ENCODE results near the gene UGT1A1. TPM values are rescaled to one million over a fixed set of nuclear protein-coding genes. Genes with fewer than 3 reads are reported as not detected.
"Not testable (repeated sequence)": the region's sequence is repeated elsewhere in the genome, so short reads cannot be mapped to it uniquely, and the experiment has no call there.

UGT1A1 gene
- total and polyA plus RNA-seq, 5 experiments from 2014 or later: not detected

- H3K4me1 Mint-ChIP-seq, H3K36me3 Mint-ChIP-seq, POLR2A ChIA-PET, H3K4me3 Mint-ChIP-seq, DNase-seq, ATAC-seq, H3K9me3 Mint-ChIP-seq, H3K27ac Mint-ChIP-seq: not testable (repeated sequence)
- H3K27me3 Mint-ChIP-seq: peaks cover 4 to 30% (median 18%) of the 10 kb centered on the region in 5 donors
These were observed 14.2 kb upstream of the UGT1A1 start for GRCh38 chr2:233745838-233746237.

GRCh38 chr2:233746475-233747282 lies 13.4 kb upstream of the UGT1A1 start:
- Mint-ChIP-seq H3K27ac (no peak overlapping the region), H3K9me3 (peaks cover 0 to 18% (median 13%) of the 10 kb centered on the region in 9 donors), H3K4me1 (no peaks in the 10 kb centered on the region), H3K4me3 (no peak overlapping the region), H3K36me3 (peaks cover 0 to 14% (median 0%) of the 10 kb centered on the region in 3 donors), H3K27me3 (peaks cover 8 to 30% (median 18%) of the 10 kb centered on the region in 5 donors)
- DNase-seq: no peak
- POLR2A ChIA-PET: no interaction called here
- no peak for ATAC-seq

GRCh38 chr2:233747283-233747544 lies 12.9 kb upstream of the UGT1A1 start:
- POLR2A ChIA-PET: no interaction called here
- peaks cover 0 to 22% (median 13%) of the 10 kb centered on the region in 9 donors for H3K9me3 Mint-ChIP-seq
- H3K27ac Mint-ChIP-seq: no peak overlapping the region
- H3K4me3 Mint-ChIP-seq: no peak overlapping the region
- DNase-seq (no peak), ATAC-seq (no peak)
- H3K27me3 Mint-ChIP-seq: peaks cover 8 to 31% (median 19%) of the 10 kb centered on the region in 5 donors
- peaks cover 0 to 15% (median 0%) of the 10 kb centered on the region in 3 donors for H3K36me3 Mint-ChIP-seq
- H3K4me1 Mint-ChIP-seq: no peaks in the 10 kb centered on the region

- H3K4me1 Mint-ChIP-seq, ATAC-seq, POLR2A ChIA-PET, H3K4me3 Mint-ChIP-seq, H3K27ac Mint-ChIP-seq, DNase-seq: not testable (repeated sequence)
- Mint-ChIP-seq H3K36me3 (peaks cover 0 to 15% (median 0%) of the 10 kb centered on the region in 3 donors), H3K27me3 (peaks cover 10 to 27% (median 23%) of the 10 kb centered on the region in 5 donors), H3K9me3 (peaks cover 0 to 26% (median 15%) of the 10 kb centered on the region in 9 donors)
These were observed 9.4 kb upstream of the UGT1A1 start for GRCh38 chr2:233750689-233751088.

GRCh38 chr2:233751212-233752009 lies 8.7 kb upstream of the UGT1A1 start:
- H3K27me3 Mint-ChIP-seq: peaks cover 10 to 25% (median 19%) of the 10 kb centered on the region in 5 donors
- H3K4me3 Mint-ChIP-seq, DNase-seq, H3K4me1 Mint-ChIP-seq, POLR2A ChIA-PET, ATAC-seq: not testable (repeated sequence)
- peaks cover 0 to 26% (median 15%) of the 10 kb centered on the region in 9 donors for H3K9me3 Mint-ChIP-seq
- H3K27ac Mint-ChIP-seq: peak overlapping the region in 1 of 10 donors; percentile 53
- peaks cover 0 to 15% (median 0%) of the 10 kb centered on the region in 3 donors for H3K36me3 Mint-ChIP-seq

- no peak for ATAC-seq
- H3K36me3 Mint-ChIP-seq: peaks cover 0 to 12% (median 0%) of the 10 kb centered on the region in 3 donors
- no peak overlapping the region for H3K4me3 Mint-ChIP-seq
- no peak for DNase-seq
- peaks cover 0 to 11% (median 9%) of the 10 kb centered on the region in 5 donors for H3K27me3 Mint-ChIP-seq
- peaks cover 0 to 2% (median 0%) of the 10 kb centered on the region in 4 donors for H3K4me1 Mint-ChIP-seq
- peaks cover 0 to 22% (median 11%) of the 10 kb centered on the region in 9 donors for H3K9me3 Mint-ChIP-seq
- no peak overlapping the region for H3K27ac Mint-ChIP-seq
- POLR2A ChIA-PET: no interaction called here
These were observed 5.0 kb upstream of the UGT1A1 start for GRCh38 chr2:233754872-233755611.

- H3K36me3 Mint-ChIP-seq: peaks cover 0 to 2% (median 0%) of the 10 kb centered on the region in 3 donors
- no peak for DNase-seq
- H3K4me3 Mint-ChIP-seq: no peak overlapping the region
- H3K9me3 Mint-ChIP-seq: peaks cover 0 to 9% (median 2%) of the 10 kb centered on the region in 9 donors
- H3K27me3 Mint-ChIP-seq: peaks cover 0 to 12% (median 8%) of the 10 kb centered on the region in 5 donors
- no peak overlapping the region for H3K27ac Mint-ChIP-seq
- ATAC-seq: no peak
- peaks cover 0 to 2% (median 0%) of the 10 kb centered on the region in 4 donors for H3K4me1 Mint-ChIP-seq
- POLR2A ChIA-PET: no interaction called here
These were observed 3.5 kb upstream of the UGT1A1 start for GRCh38 chr2:233756429-233757081.

- Mint-ChIP-seq H3K9me3 (no peaks in the 10 kb centered on the region), H3K27ac (no peak overlapping the region), H3K4me3 (no peak overlapping the region), H3K27me3 (peaks cover 0 to 9% (median 2%) of the 10 kb centered on the region in 5 donors), H3K36me3 (no peaks in the 10 kb centered on the region), H3K4me1 (peaks cover 0 to 2% (median 0%) of the 10 kb centered on the region in 4 donors)
- POLR2A ChIA-PET: no interaction called here
- ATAC-seq (no peak), DNase-seq (no peak)
These were observed 1.9 kb upstream of the UGT1A1 start for GRCh38 chr2:233758141-233758540.

- H3K4me1 Mint-ChIP-seq: peaks cover 0 to 2% (median 0%) of the 10 kb centered on the region in 4 donors
- H3K27ac Mint-ChIP-seq: no peak overlapping the region
- POLR2A ChIA-PET: no interaction called here
- no peaks in the 10 kb centered on the region for H3K36me3 Mint-ChIP-seq
- ATAC-seq (no peak), DNase-seq (no peak)
- no peaks in the 10 kb centered on the region for H3K9me3 Mint-ChIP-seq
- peaks cover 2 to 16% (median 9%) of the 10 kb centered on the region in 5 donors for H3K27me3 Mint-ChIP-seq
- H3K4me3 Mint-ChIP-seq: no peak overlapping the region
These were observed 1.2 kb upstream of the UGT1A1 start for GRCh38 chr2:233758849-233759248.

- DNase-seq (no peak), ATAC-seq (no peak)
- POLR2A ChIA-PET: no interaction called here
- no peaks in the 10 kb centered on the region for H3K36me3 Mint-ChIP-seq
- peaks cover 0 to 2% (median 0%) of the 10 kb centered on the region in 4 donors for H3K4me1 Mint-ChIP-seq
- H3K27me3 Mint-ChIP-seq: peaks cover 8 to 31% (median 19%) of the 10 kb centered on the region in 5 donors
- H3K27ac Mint-ChIP-seq: no peak overlapping the region
- no peak overlapping the region for H3K4me3 Mint-ChIP-seq
- H3K9me3 Mint-ChIP-seq: no peaks in the 10 kb centered on the region
These were observed 1.1 kb downstream of the UGT1A1 start for GRCh38 chr2:233761040-233761769.

- no peak for DNase-seq
- Mint-ChIP-seq H3K27me3 (peaks cover 11 to 43% (median 25%) of the 10 kb centered on the region in 5 donors), H3K36me3 (no peaks in the 10 kb centered on the region), H3K9me3 (no peaks in the 10 kb centered on the region), H3K4me1 (no peaks in the 10 kb centered on the region), H3K4me3 (no peak overlapping the region), H3K27ac (no peak overlapping the region)
- POLR2A ChIA-PET: no interaction called here
- no peak for ATAC-seq
These were observed 4.2 kb downstream of the UGT1A1 start for GRCh38 chr2:233764264-233764663.

- POLR2A ChIA-PET: no interaction called here
- no peak overlapping the region for H3K27ac Mint-ChIP-seq
- no peaks in the 10 kb centered on the region for H3K9me3 Mint-ChIP-seq
- no peak overlapping the region for H3K4me3 Mint-ChIP-seq
- H3K36me3 Mint-ChIP-seq: no peaks in the 10 kb centered on the region
- ATAC-seq (no peak), DNase-seq (no peak)
- H3K4me1 Mint-ChIP-seq: no peaks in the 10 kb centered on the region
- H3K27me3 Mint-ChIP-seq: peaks cover 12 to 48% (median 27%) of the 10 kb centered on the region in 5 donors
These were observed 4.7 kb downstream of the UGT1A1 start for GRCh38 chr2:233764761-233765160.
